ACC112 (cell line): ENCODE results near the gene MYO18A.
A peak's percentile ranks its signal among the peaks of the same experiment; 100 is the strongest.

Experiments used
- H2AFZ ChIP-seq: fragments of 200-600 bp; sonication (generic); one replicate; pipeline ENCODE4 v1.6.0; 2017; ENCODE audit warnings: antibody characterized with exemption, low read length; ENCODE audit not compliant: unreplicated experiment
- H3K27ac ChIP-seq: fragments of 200-600 bp; sonication (generic); 2 replicates; pipeline ENCODE4 v1.5.1; 2014; ENCODE audit warnings: low read depth, mild to moderate bottlenecking, antibody characterized with exemption, low read length, moderate library complexity
- H3K27me3 ChIP-seq: fragments of 200-600 bp; sonication (generic); 2 replicates; pipeline ENCODE4 v1.6.1; 2014; ENCODE audit warnings: mild to moderate bottlenecking, antibody characterized with exemption, low read length, moderate library complexity, mixed read lengths; ENCODE audit not compliant: insufficient read depth
- H3K36me3 ChIP-seq: fragments of 200-600 bp; sonication (generic); 2 replicates; pipeline ENCODE4 v1.6.1; 2016; ENCODE audit warnings: mild to moderate bottlenecking, antibody characterized with exemption, low read length, moderate library complexity, mixed read lengths; ENCODE audit not compliant: insufficient read depth
- H3K4me1 ChIP-seq: fragments of 200-600 bp; sonication (generic); one replicate; pipeline ENCODE4 v1.6.1; 2016; ENCODE audit warnings: low read length, mixed read lengths; ENCODE audit not compliant: insufficient read depth, unreplicated experiment, control insufficient read depth
- H3K4me3 ChIP-seq: fragments of 200-600 bp; sonication (generic); 2 replicates; pipeline ENCODE4 v1.5.1; 2014; ENCODE audit warnings: mild to moderate bottlenecking, low read depth, low read length
- H3K79me2 ChIP-seq: fragments of 200-600 bp; sonication (generic); one replicate; pipeline ENCODE4 v1.6.0; 2016; ENCODE audit warnings: low read length; ENCODE audit not compliant: control insufficient read depth, unreplicated experiment, insufficient read depth

Gene MYO18A

GRCh38 chr17:29049541-29050145 lies 130.6 kb downstream of the MYO18A start:
- no peaks in the 10 kb centered on the region for H3K4me1 ChIP-seq
- no peak overlapping the region for H3K27ac ChIP-seq
- no peak overlapping the region for H3K4me3 ChIP-seq
- peaks cover 20% of the 10 kb centered on the region for H3K27me3 ChIP-seq
- H3K79me2 ChIP-seq = no peaks in the 10 kb centered on the region
- H2AFZ ChIP-seq = no peak overlapping the region
- H3K36me3 ChIP-seq = no peaks in the 10 kb centered on the region

- Histone ChIP-seq H2AFZ (no peak overlapping the region), H3K79me2 (no peaks in the 10 kb centered on the region), H3K4me1 (no peaks in the 10 kb centered on the region), H3K4me3 (no peak overlapping the region), H3K36me3 (no peaks in the 10 kb centered on the region), H3K27ac (no peak overlapping the region), H3K27me3 (peaks cover 16% of the 10 kb centered on the region)
Measured at GRCh38 chr17:29048440-29049368, 131.5 kb downstream of the MYO18A start.

GRCh38 chr17:29046473-29046839 lies 133.7 kb downstream of the MYO18A start:
- Histone ChIP-seq H2AFZ (no peak overlapping the region), H3K4me1 (peaks cover 11% of the 10 kb centered on the region), H3K79me2 (no peaks in the 10 kb centered on the region), H3K36me3 (no peaks in the 10 kb centered on the region), H3K27me3 (peaks cover 16% of the 10 kb centered on the region), H3K27ac (no peak overlapping the region), H3K4me3 (no peak overlapping the region)

- no peak overlapping the region for H3K4me3 ChIP-seq
- no peak overlapping the region for H3K27ac ChIP-seq
- H3K27me3 ChIP-seq = peaks cover 16% of the 10 kb centered on the region
- H3K36me3 ChIP-seq = no peaks in the 10 kb centered on the region
- H3K4me1 ChIP-seq = peaks cover 13% of the 10 kb centered on the region
- no peaks in the 10 kb centered on the region for H3K79me2 ChIP-seq
- H2AFZ ChIP-seq = no peak overlapping the region
Measured at GRCh38 chr17:29045734-29046472, 134.3 kb downstream of the MYO18A start.

- peaks cover 16% of the 10 kb centered on the region for H3K27me3 ChIP-seq
- no peaks in the 10 kb centered on the region for H3K79me2 ChIP-seq
Measured at GRCh38 chr17:29045026-29045425, 135.2 kb downstream of the MYO18A start.

GRCh38 chr17:29043539-29044145 lies 136.6 kb downstream of the MYO18A start:
- no peaks in the 10 kb centered on the region for H3K79me2 ChIP-seq
- H3K27ac ChIP-seq = no peak overlapping the region
- H3K4me3 ChIP-seq = no peak overlapping the region
- no peaks in the 10 kb centered on the region for H3K36me3 ChIP-seq
- H3K27me3 ChIP-seq = peaks cover 10% of the 10 kb centered on the region
- peaks cover 24% of the 10 kb centered on the region for H3K4me1 ChIP-seq
- H2AFZ ChIP-seq = no peak overlapping the region

More at GRCh38 chr17:29045026-29045425, 135.2 kb downstream of the MYO18A start:
- peaks cover 20% of the 10 kb centered on the region for H3K4me1 ChIP-seq
- no peak overlapping the region for H2AFZ ChIP-seq
- no peaks in the 10 kb centered on the region for H3K36me3 ChIP-seq
- H3K4me3 ChIP-seq = no peak overlapping the region
- no peak overlapping the region for H3K27ac ChIP-seq

- peak within 1 kb of the TSS; percentile 71 for H2AFZ ChIP-seq
- H3K36me3 ChIP-seq = no peaks in the 10 kb centered on the region
Measured at GRCh38 chr17:29042679-29043538, 137.3 kb downstream of the MYO18A start, which contains the start of gene PIPOX. Gene PIPOX, plus strand, starts transcription at chr17:29043141. Its CDS starts 85 bp downstream, at chr17:29043226.

GRCh38 chr17:29042026-29042678 lies 138.0 kb downstream of the MYO18A start:
- peaks cover 24% of the 10 kb centered on the region for H3K4me1 ChIP-seq
- H3K36me3 ChIP-seq = no peaks in the 10 kb centered on the region
- H3K79me2 ChIP-seq = no peaks in the 10 kb centered on the region
- H3K27ac ChIP-seq = no peak overlapping the region
- H3K27me3 ChIP-seq = peaks cover 25% of the 10 kb centered on the region
- peak overlapping the region; percentile 60 for H3K4me3 ChIP-seq
- peak overlapping the region; percentile 71 for H2AFZ ChIP-seq

More at GRCh38 chr17:29042679-29043538, 137.3 kb downstream of the MYO18A start, which contains the start of gene PIPOX:
- no peaks in the 10 kb centered on the region for H3K79me2 ChIP-seq
- H3K27me3 ChIP-seq = peaks cover 17% of the 10 kb centered on the region
- H3K27ac ChIP-seq = no peak within 1 kb of the TSS
- H3K4me1 ChIP-seq = peaks cover 24% of the 10 kb centered on the region
- H3K4me3 ChIP-seq = peak within 1 kb of the TSS; percentile 60

- H3K36me3 ChIP-seq = no peaks in the 10 kb centered on the region
- peaks cover 27% of the 10 kb centered on the region for H3K27me3 ChIP-seq
- peaks cover 24% of the 10 kb centered on the region for H3K4me1 ChIP-seq
- no peak overlapping the region for H2AFZ ChIP-seq
- no peaks in the 10 kb centered on the region for H3K79me2 ChIP-seq
- no peak overlapping the region for H3K4me3 ChIP-seq
- no peak overlapping the region for H3K27ac ChIP-seq
Measured at GRCh38 chr17:29041571-29041970, 138.6 kb downstream of the MYO18A start.
